NCI-H146 treated with DMSO at 0.1 percent for 48 hours (cell line): ENCODE data around the gene DQX1.

Experiments
- DNase-seq: peaks from one replicate; lab custom pipeline; 2025; ENCODE audit not compliant: unreplicated experiment; lab: John Stamatoyannopoulos, UW

Gene DQX1

GRCh38 chr2:74512744-74513604 is 13.1 kb downstream of the DQX1 start:
- DNase-seq: peak; percentile 12

GRCh38 chr2:74511104-74511989 is 14.7 kb downstream of the DQX1 start:
- DNase-seq: no peak

- DNase-seq: no peak
Measured at GRCh38 chr2:74510272-74510671, 15.8 kb downstream of the DQX1 start.

GRCh38 chr2:74507926-74508520 is 18.0 kb downstream of the DQX1 start:
- peak; percentile 61 for DNase-seq

- DNase-seq: peak; percentile 96
Measured at GRCh38 chr2:74507145-74507925, 18.7 kb downstream of the DQX1 start, which contains the start of gene PCGF1. TSS of gene PCGF1 (minus strand) at chr2:74507695. CDS start at chr2:74507668, 27 bp downstream.

- no peak for DNase-seq
Measured at GRCh38 chr2:74505448-74506246, 20.4 kb downstream of the DQX1 start.

GRCh38 chr2:74504591-74504990 is 21.4 kb downstream of the DQX1 start:
- no peak for DNase-seq

GRCh38 chr2:74503506-74504475 is 22.2 kb downstream of the DQX1 start:
- no peak for DNase-seq

- DNase-seq: no peak
Measured at GRCh38 chr2:74502720-74503505, 23.1 kb downstream of the DQX1 start.

GRCh38 chr2:74502147-74502719 is 23.8 kb downstream of the DQX1 start:
- no peak for DNase-seq

- no peak for DNase-seq
Measured at GRCh38 chr2:74501335-74502071, 24.5 kb downstream of the DQX1 start.

- DNase-seq: no peak
Measured at GRCh38 chr2:74500578-74500946, 25.5 kb downstream of the DQX1 start.

- no peak for DNase-seq
Measured at GRCh38 chr2:74499940-74500577, 26.0 kb downstream of the DQX1 start.

GRCh38 chr2:74499267-74499939 is 26.6 kb downstream of the DQX1 start, which contains the start of gene LBX2:
TSS of gene LBX2 (minus strand) at chr2:74499603. CDS start at chr2:74499537, 66 bp downstream.
- no peak for DNase-seq

GRCh38 chr2:74498500-74499266 is 27.3 kb downstream of the DQX1 start:
- no peak for DNase-seq
